H1 (cell line): ENCODE data around the gene ARL6IP4. TPM values are rescaled to one million over a fixed set of nuclear protein-coding genes. Genes with fewer than 3 reads are reported as not detected.
A peak's percentile ranks its signal among the peaks of the same experiment; 100 is the strongest.

ENCODE experiments used
- CTCF ChIA-PET: fragments of 300-600 bp; sonication (Branson Sonifier 250); formaldehyde crosslinking; loops from one replicate; lab custom pipeline; 2021; ENCODE audit not compliant: partially characterized antibody; lab: Charles Lee
- POLR2A ChIA-PET: fragments of 300-600 bp; sonication (Branson Sonifier 250); formaldehyde crosslinking; loops from one replicate; lab custom pipeline; 2021; ENCODE audit warnings: inconsistent platforms; ENCODE audit not compliant: partially characterized antibody; lab: Charles Lee
- DNase-seq, 2 experiments: peaks; one replicate each; pipeline versions ENCODE4 v3.0.0 to v3.0.0-alpha.2; 2010 to 2022; ENCODE audit warnings: low spot score in 2 of 2, low read depth in 1 of 2, mixed read lengths in 1 of 2
- FAIRE-seq: peaks from 2 replicates; lab custom pipeline; 2011; peaks lifted over from hg19 to GRCh38; lab: Jason Lieb, UNC
- H2AFZ ChIP-seq: 2 replicates; pipeline ENCODE4 v1.8.1; 2012; ENCODE audit warnings: low read length, inconsistent platforms
- H2AK5ac ChIP-seq: 2 replicates; pipeline ENCODE4 v1.6.1; 2013; ENCODE audit warnings: low read depth, low read length
- H2BK120ac ChIP-seq: replicated peaks from 2 replicates; pipeline ENCODE3; 2013; ENCODE audit warnings: low read depth, low read length, inconsistent platforms
- H2BK12ac ChIP-seq: 2 replicates; pipeline ENCODE4 v1.6.1; 2013; ENCODE audit warnings: low read depth, low read length
- H2BK15ac ChIP-seq: 2 replicates; pipeline ENCODE4 v1.6.1; 2013; ENCODE audit warnings: low read length
- H2BK20ac ChIP-seq: 2 replicates; pipeline ENCODE4 v1.6.1; 2013; ENCODE audit warnings: low read length
- H2BK5ac ChIP-seq: 2 replicates; pipeline ENCODE4 v1.6.1; 2013; ENCODE audit warnings: low read depth, low read length
- H3K14ac ChIP-seq: 2 replicates; pipeline ENCODE4 v1.6.1; 2013; ENCODE audit warnings: inconsistent platforms; ENCODE audit not compliant: insufficient read length
- H3K18ac ChIP-seq: 2 replicates; pipeline ENCODE4 v1.6.1; 2013; ENCODE audit warnings: low read length; ENCODE audit errors: extremely low read depth
- H3K23ac ChIP-seq: 2 replicates; pipeline ENCODE4 v1.6.1; 2013; ENCODE audit warnings: inconsistent platforms; ENCODE audit not compliant: insufficient read length
- H3K23me2 ChIP-seq: 2 replicates; pipeline ENCODE4 v1.6.1; 2013; ENCODE audit warnings: low read depth, low read length
- H3K27ac ChIP-seq: 2 replicates; pipeline ENCODE4 v1.6.1; 2011; ENCODE audit warnings: low read depth, low read length, inconsistent platforms
- H3K27me3 ChIP-seq, 4 experiments: replicated peaks in 1 of 4; 1 replicate in 1 of 4; 2 replicates in 3 of 4; pipeline versions ENCODE4 v1.6.1 to v1.8.1; 2011 to 2013; ENCODE audit warnings: low read length in 3 of 4, mild to moderate bottlenecking in 3 of 4, inconsistent platforms in 2 of 4, mixed read lengths in 2 of 4, moderate library complexity in 1 of 4; ENCODE audit not compliant: control insufficient read depth in 3 of 4, insufficient read depth in 3 of 4; ENCODE audit errors: extremely low read depth in 1 of 4
- H3K36me3 ChIP-seq, 4 experiments: 2 replicates each; pipeline versions ENCODE4 v1.6.1 to v1.8.1; 2011 to 2013; ENCODE audit warnings: mild to moderate bottlenecking in 4 of 4, low read length in 3 of 4, moderate library complexity in 2 of 4, control low read depth in 1 of 4, inconsistent platforms in 1 of 4; ENCODE audit not compliant: insufficient read depth in 4 of 4, control insufficient read depth in 2 of 4
- H3K4ac ChIP-seq: replicated peaks from 2 replicates; pipeline ENCODE3; 2013; ENCODE audit warnings: low read length, low read depth, mixed read lengths, inconsistent platforms; ENCODE audit not compliant: insufficient read length
- H3K4me1 ChIP-seq, 4 experiments: replicated peaks in 1 of 4; 1 replicate in 1 of 4; 2 replicates in 3 of 4; pipeline versions ENCODE4 v1.6.1 to v1.8.1; 2011 to 2013; ENCODE audit warnings: low read length in 3 of 4, inconsistent platforms in 2 of 4, mixed read lengths in 1 of 4; ENCODE audit not compliant: insufficient read depth in 4 of 4, control insufficient read depth in 3 of 4
- H3K4me2 ChIP-seq, 2 experiments: 2 replicates each; pipeline versions ENCODE4 v1.6.1 to v1.8.1; 2011 to 2013; ENCODE audit warnings: low read depth in 2 of 2, low read length in 2 of 2, control low read depth in 1 of 2, inconsistent platforms in 1 of 2, mild to moderate bottlenecking in 1 of 2; ENCODE audit not compliant: insufficient read depth in 1 of 2
- H3K4me3 ChIP-seq, 4 experiments: fragments of 200-600, 300-600 bp in 1 of 4; sonication (generic), shearing (Covaris generic), sonication (Bioruptor Twin) in 1 of 4; 2 replicates each; pipeline versions ENCODE4 v1.5.1 to v1.8.1; 2011 to 2016; ENCODE audit warnings: low read length in 4 of 4, low read depth in 3 of 4, control low read depth in 2 of 4, inconsistent platforms in 2 of 4, mild to moderate bottlenecking in 2 of 4, mixed read lengths in 1 of 4, moderate library complexity in 1 of 4; ENCODE audit not compliant: insufficient read depth in 2 of 4; ENCODE audit errors: extremely low read depth in 1 of 4
- H3K56ac ChIP-seq: replicated peaks from 2 replicates; pipeline ENCODE3; 2013; ENCODE audit warnings: low read depth, mild to moderate bottlenecking, mixed read lengths, low read length, inconsistent platforms; ENCODE audit not compliant: insufficient read length
- H3K79me1 ChIP-seq: 2 replicates; pipeline ENCODE4 v1.6.1; 2013; ENCODE audit warnings: low read depth, low read length, control low read depth
- H3K79me2 ChIP-seq, 2 experiments: 2 replicates each; pipeline versions ENCODE4 v1.6.1 to v1.8.1; 2012 to 2013; ENCODE audit warnings: low read length in 2 of 2, mild to moderate bottlenecking in 2 of 2, inconsistent platforms in 1 of 2; ENCODE audit not compliant: insufficient read depth in 2 of 2, control insufficient read depth in 1 of 2
- H3K9ac ChIP-seq, 4 experiments: replicated peaks in 1 of 4; 1 replicate in 1 of 4; 2 replicates in 3 of 4; pipeline versions ENCODE4 v1.6.1 to v1.8.1; 2011 to 2013; ENCODE audit warnings: low read depth in 3 of 4, low read length in 3 of 4, control low read depth in 2 of 4, mild to moderate bottlenecking in 2 of 4, moderate library complexity in 2 of 4, inconsistent platforms in 1 of 4; ENCODE audit errors: extremely low read depth in 1 of 4
- H3K9me3 ChIP-seq, 2 experiments: 2 replicates each; pipeline versions ENCODE4 v1.6.1 to v1.8.1; 2012 to 2013; ENCODE audit warnings: mild to moderate bottlenecking in 2 of 2, moderate library complexity in 2 of 2, control low read depth in 1 of 2, inconsistent platforms in 1 of 2, low read depth in 1 of 2, low read length in 1 of 2, mixed read lengths in 1 of 2; ENCODE audit not compliant: insufficient read depth in 2 of 2
- H4K20me1 ChIP-seq, 2 experiments: replicated peaks in 1 of 2; 2 replicates each; pipeline versions ENCODE3 to v1.8.1; 2011 to 2013; ENCODE audit warnings: inconsistent platforms in 2 of 2, low read length in 2 of 2, mild to moderate bottlenecking in 1 of 2; ENCODE audit not compliant: insufficient read depth in 2 of 2, control insufficient read depth in 1 of 2
- H4K5ac ChIP-seq: 2 replicates; pipeline ENCODE4 v1.6.1; 2013; ENCODE audit warnings: low read length, low read depth, mixed read lengths, inconsistent platforms; ENCODE audit not compliant: insufficient read length
- H4K8ac ChIP-seq: 2 replicates; pipeline ENCODE4 v1.8.0; 2013; ENCODE audit warnings: mild to moderate bottlenecking, moderate library complexity, low read length, inconsistent platforms; ENCODE audit not compliant: insufficient read depth; ENCODE audit errors: extremely low read depth
- H4K91ac ChIP-seq: replicated peaks from 2 replicates; pipeline ENCODE3; 2013; ENCODE audit warnings: low read length, mixed read lengths, inconsistent platforms; ENCODE audit not compliant: insufficient read length
- EGR1 ChIP-seq: IDR thresholded peaks from 2 replicates; pipeline ENCODE4 v1.6.1; 2011; ENCODE audit warnings: low read depth, low read length, borderline replicate concordance
- WGBS, 2 experiments: shearing (Covaris generic) in 1 of 2; methylation state at CpG; one replicate each; pipeline versions ENCODE4 v1.1.6 to v1.1.7; 2013 to 2015; ENCODE audit warnings: low lambda C conversion rate in 2 of 2, mixed read lengths in 2 of 2, inconsistent platforms in 1 of 2, low coverage in 1 of 2, missing lambda C conversion rate in 1 of 2; ENCODE audit not compliant: insufficient replicate concordance in 2 of 2, insufficient coverage in 1 of 2, insufficient read length in 1 of 2; ENCODE audit errors: extremely low coverage in 1 of 2, missing lambda C conversion rate in 1 of 2; 5-methylcytosine and 5-hydroxymethylcytosine counted together
- polyA plus RNA-seq, 7 experiments: library from polyadenylated mRNA; depleted of rRNA in 3 of 7; stranded (reverse) in 5 of 7; unstranded in 2 of 7; fragments of >200 nt in 5 of 7; fragments of 200-250 nt in 2 of 7; gene quantifications; 1 replicate in 5 of 7; 2 replicates in 1 of 7; 4 replicates in 1 of 7; pipeline versions ENCODE4 v1.2.1 to v1.2.3, GENCODE V29; 2011 to 2013; ENCODE audit warnings: missing spikeins in 2 of 7, mixed read lengths in 2 of 7
- total RNA-seq: library from RNA; stranded (reverse); fragmentation: NEBNext Ultra II Directional; extraction: Animal tissue kit (Norgen Biotek cat#: 25700); gene quantifications from 2 replicates; pipeline ENCODE4 v1.2.1, GENCODE V29; 2021

ARL6IP4 gene
- total and polyA plus RNA-seq, 2 of the 8 experiments (the other 6 are each of a cell fraction or from before 2014, with no cell fraction given), result 76.4 to 109 TPM

DNA sequence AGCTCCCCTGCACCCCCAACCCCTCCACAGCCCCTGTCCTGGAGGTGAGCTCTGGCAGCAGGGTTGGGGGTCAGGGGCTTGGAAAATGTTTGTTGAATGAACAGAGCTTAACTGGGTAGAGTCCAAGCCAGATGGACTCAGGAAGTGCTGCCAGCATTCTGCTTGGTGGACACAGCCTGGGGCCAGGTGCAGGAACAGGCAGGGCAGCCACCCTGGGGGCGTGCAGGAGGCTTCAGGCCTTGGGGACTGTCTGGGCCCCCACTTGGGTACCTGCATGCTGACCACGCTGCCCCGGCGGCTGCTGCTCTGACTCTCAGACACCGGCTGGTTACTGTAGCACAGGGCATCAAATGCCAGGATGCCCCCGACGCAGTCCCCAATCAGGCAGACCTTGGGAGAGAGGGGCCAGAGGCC, 15.7 kb downstream of the ARL6IP4 start:
- no peak for TF ChIP-seq EGR1
- Histone ChIP-seq H3K36me3 (no peaks in the 10 kb centered on the region), H4K20me1 (no peaks in the 10 kb centered on the region), H3K4me2 (no peak overlapping the region), H3K27ac (no peak overlapping the region), H2BK120ac (no peak overlapping the region), H3K56ac (no peak overlapping the region), H3K79me1 (no peaks in the 10 kb centered on the region), H2BK5ac (no peak overlapping the region), H3K14ac (no peak overlapping the region), H2AFZ (no peak overlapping the region), H3K23me2 (no peaks in the 10 kb centered on the region), H3K9ac (no peak overlapping the region), H4K8ac (peak overlapping the region; percentile 25; the same call in 1 of the 2 replicates), H3K4ac (no peak overlapping the region), H3K79me2 (no peaks in the 10 kb centered on the region), H3K4me3 (no peak overlapping the region), H3K4me1 (no peaks in the 10 kb centered on the region; a peak in 2 of 7 replicates), H3K23ac (no peak overlapping the region), H3K27me3 (no peaks in the 10 kb centered on the region), H2BK20ac (no peak overlapping the region), H2BK15ac (no peak overlapping the region), H4K91ac (no peak overlapping the region), H2AK5ac (no peak overlapping the region), H3K18ac (no peak overlapping the region), H4K5ac (no peak overlapping the region), H2BK12ac (no peak overlapping the region), H3K9me3 (no peaks in the 10 kb centered on the region)
- no peak for DNase-seq
- CTCF ChIA-PET, result interaction anchor here (0.9 to 2.4 kb wide), 3 partner anchors 63 to 242 kb away, joined by 3 to 7 read pairs (median 3); no protein-coding TSS in a partner anchor
- no peak for FAIRE-seq
- POLR2A ChIA-PET, result interaction anchor here (3.5 kb wide), 1 partner anchor 12 kb away, joined by 15 read pairs; no protein-coding TSS in a partner anchor
- WGBS, 2 experiments, result 81% methylated on average over 7 of the region's 7 CpGs; no CpG with 5 or more reads in 1 of the 2 experiments
